Gastrocnemius medialis (tissue), 4 donors: ENCODE measurements around the gene AATK. TPM values are rescaled to one million over a fixed set of nuclear protein-coding genes. Genes with fewer than 3 reads are reported as not detected.

Source experiments
- ATAC-seq, 2 donors: fragments of 150-250 bp; one replicate each; pipeline ENCODE4 v1.9.1; 2016
- DNase-seq, 2 donors: peaks; one replicate each; pipeline ENCODE4 v3.0.0-alpha.2; 2019
- H3K27ac ChIP-seq, 4 donors: fragments of 200-600 bp; sonication (generic); 1 replicate in 1 of 4; 2 replicates in 3 of 4; pipeline ENCODE4 v1.5.1; 2016 to 2018; ENCODE audit warnings: mild to moderate bottlenecking in 2 of 4, moderate library complexity in 1 of 4
- H3K27me3 ChIP-seq, 3 donors: fragments of 200-600 bp; sonication (generic) in 2 of 3; 1 replicate in 1 of 3; 2 replicates in 2 of 3; pipeline versions ENCODE4 v1.5.1 to v1.6.0; 2016 to 2019; ENCODE audit warnings: mild to moderate bottlenecking in 1 of 3, moderate library complexity in 1 of 3
- H3K36me3 ChIP-seq, 2 donors: fragments of 200-600 bp; sonication (generic) in 1 of 2; one replicate each; pipeline ENCODE4 v1.5.1; 2017 to 2018
- H3K4me1 ChIP-seq, 2 donors: fragments of 200-600 bp; sonication (generic) in 1 of 2; one replicate each; pipeline ENCODE4 v1.5.1; 2016 to 2017; ENCODE audit warnings: mild to moderate bottlenecking in 2 of 2
- H3K4me3 ChIP-seq, 4 donors: fragments of 200-600 bp; sonication (generic) in 3 of 4; 1 replicate in 1 of 4; 2 replicates in 3 of 4; pipeline ENCODE4 v1.5.1; 2016 to 2019; ENCODE audit warnings: mild to moderate bottlenecking in 2 of 4
- H3K9me3 ChIP-seq, 3 donors: fragments of 200-600 bp; sonication (generic) in 2 of 3; 1 replicate in 1 of 3; 2 replicates in 2 of 3; pipeline ENCODE4 v1.5.1; 2016 to 2019
- CTCF ChIP-seq, 5 experiments: fragments of 450-650 bp in 3 of 5; fragments of 200-600 bp in 2 of 5; sonication (generic) in 2 of 5; IDR thresholded peaks in 4 of 5; conservative IDR thresholded peaks in 1 of 5; 1 replicate in 4 of 5; 2 replicates in 1 of 5; pipeline ENCODE4 v1.5.1; 2016 to 2019; ENCODE audit warnings: antibody characterized with exemption in 5 of 5, mild to moderate bottlenecking in 3 of 5, moderate library complexity in 3 of 5
- POLR2A ChIP-seq, 2 donors: fragments of 450-650 bp; IDR thresholded peaks; one replicate each; pipeline ENCODE4 v1.6.1; 2017; ENCODE audit warnings: antibody characterized with exemption in 2 of 2, mild to moderate bottlenecking in 2 of 2, moderate library complexity in 2 of 2
- in situ Hi-C, 4 donors: fragments of 200-750 bp; cut with MboI; loops; one replicate each; pipeline versions ENCODE4 v1.15.0 to v1.8.0; 2017; ENCODE audit warnings: low sequenced_read_pairs in 4 of 4
- intact Hi-C: fragments of 100-400 bp; cut with DNase I; formaldehyde crosslinking; loops from one replicate; pipeline ENCODE4 v1.15.1; 2023; ENCODE audit warnings: low total_unique reads
- total RNA-seq, 4 donors: library from RNA; depleted of rRNA; stranded (reverse); fragments of >200 nt; gene quantifications; one replicate each; pipeline versions ENCODE4 v1.1.0 to v1.2.3, GENCODE V29; 2016

The AATK gene
- total RNA-seq, 4 donors from 2014 or later, result 0.10 to 1.3 (median 0.80) TPM

DNA sequence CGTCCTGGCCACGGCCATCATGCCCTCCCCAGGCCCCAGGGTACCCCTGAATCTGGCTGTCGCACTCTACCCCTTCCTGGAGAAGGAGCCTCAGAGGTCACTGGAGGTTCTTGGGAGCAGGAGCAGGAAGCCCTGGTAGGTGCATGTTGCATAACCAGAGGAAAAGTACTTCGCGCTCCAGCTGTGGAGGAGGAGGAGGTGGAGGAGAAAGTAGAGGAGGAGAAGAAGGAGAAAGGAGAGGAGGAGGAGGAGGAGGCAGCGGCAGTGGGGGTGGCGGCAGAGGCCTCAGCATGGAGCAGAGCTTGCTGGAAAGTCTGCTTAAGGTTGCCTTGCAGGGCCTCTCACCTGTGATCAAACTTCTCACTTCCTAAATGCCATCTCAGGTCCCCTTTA is 69.3 kb downstream of the AATK start:
- H3K27ac ChIP-seq, result peak overlapping the region in 2 of 4 donors; percentile 5 to 40
- in situ Hi-C loops, result loop anchor here in 2 of 4 donors (5.0 to 10.0 kb wide), 2 partner anchors 72 to 79 kb away; no protein-coding TSS in a partner anchor
- no peaks in the 10 kb centered on the region for H3K9me3 ChIP-seq
- no peak for ATAC-seq
- peaks cover 25 to 32% of the 10 kb centered on the region in 2 donors for H3K4me1 ChIP-seq
- no peaks in the 10 kb centered on the region for H3K36me3 ChIP-seq
- intact Hi-C loops, result loop anchor here (1.0 kb wide), 1 partner anchor 71 kb away; no protein-coding TSS in a partner anchor
- no peak for DNase-seq
- TF ChIP-seq CTCF (IDR thresholded peaks at IDR 0.05 in 4 of 5, conservative IDR thresholded peaks at IDR 0.05 in 1 of 5) (no peak), POLR2A (IDR thresholded peaks at IDR 0.05) (no peak)
- H3K27me3 ChIP-seq, result no peaks in the 10 kb centered on the region
- H3K4me3 ChIP-seq, result no peak overlapping the region

DNA sequence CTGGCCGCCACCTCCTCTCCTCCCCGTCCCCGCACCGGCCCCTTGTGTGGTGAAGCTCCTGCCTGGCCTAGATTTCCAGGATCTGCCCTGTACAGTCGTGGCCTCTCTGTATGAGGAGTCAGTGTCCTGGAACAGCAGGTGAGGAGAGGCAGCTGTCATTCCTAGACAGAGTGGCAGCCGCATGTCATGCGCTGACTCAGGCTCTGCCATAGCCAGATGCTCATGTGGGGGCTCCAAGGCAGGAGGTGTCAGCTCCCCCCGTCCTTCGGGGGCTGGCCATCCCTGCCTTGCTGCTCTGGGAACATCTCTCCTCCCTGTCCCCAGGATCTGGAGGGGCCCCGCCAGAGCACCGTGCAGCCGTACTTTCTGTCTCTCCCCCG is 70.6 kb downstream of the AATK start:
- ATAC-seq, result peak; percentile 89 to 92
- peak overlapping the region in 1 of 4 donors; percentile 5 for H3K4me3 ChIP-seq
- TF ChIP-seq POLR2A (IDR thresholded peaks at IDR 0.05) (no peak), CTCF (IDR thresholded peaks at IDR 0.05 in 4 of 5, conservative IDR thresholded peaks at IDR 0.05 in 1 of 5) (no peak)
- H3K27ac ChIP-seq, result peak overlapping the region in 2 of 4 donors; percentile 49 to 65
- H3K4me1 ChIP-seq, result peaks cover 25 to 32% of the 10 kb centered on the region in 2 donors
- H3K9me3 ChIP-seq, result no peaks in the 10 kb centered on the region
- no peaks in the 10 kb centered on the region for H3K36me3 ChIP-seq
- no peaks in the 10 kb centered on the region for H3K27me3 ChIP-seq
- DNase-seq, result peak; percentile 77 to 80
- intact Hi-C loops (no loop called here), in situ Hi-C loops (loop anchor here in 2 of 4 donors (5.0 to 10.0 kb wide), 2 partner anchors 71 to 78 kb away; no protein-coding TSS in a partner anchor)

GRCh38 chr17:81094509-81095382 is 71.3 kb downstream of the AATK start:
- in situ Hi-C loops, result loop anchor here in 2 of 4 donors (5.0 to 10.0 kb wide), 2 partner anchors 70 to 77 kb away; no protein-coding TSS in a partner anchor
- H3K27me3 ChIP-seq, result no peaks in the 10 kb centered on the region
- H3K27ac ChIP-seq, result peak overlapping the region in 2 of 4 donors; percentile 49 to 65
- no peaks in the 10 kb centered on the region for H3K36me3 ChIP-seq
- peak overlapping the region in 3 of 4 donors; percentile 5 to 7 (median 5) for H3K4me3 ChIP-seq
- ATAC-seq (peak; percentile 53 to 79), DNase-seq (peak; percentile 44 to 68)
- no peaks in the 10 kb centered on the region for H3K9me3 ChIP-seq
- intact Hi-C loops, result no loop called here
- TF ChIP-seq CTCF (IDR thresholded peaks at IDR 0.05 in 4 of 5, conservative IDR thresholded peaks at IDR 0.05 in 1 of 5) (no peak), POLR2A (IDR thresholded peaks at IDR 0.05) (no peak)
- H3K4me1 ChIP-seq, result peaks cover 25 to 32% of the 10 kb centered on the region in 2 donors

DNA sequence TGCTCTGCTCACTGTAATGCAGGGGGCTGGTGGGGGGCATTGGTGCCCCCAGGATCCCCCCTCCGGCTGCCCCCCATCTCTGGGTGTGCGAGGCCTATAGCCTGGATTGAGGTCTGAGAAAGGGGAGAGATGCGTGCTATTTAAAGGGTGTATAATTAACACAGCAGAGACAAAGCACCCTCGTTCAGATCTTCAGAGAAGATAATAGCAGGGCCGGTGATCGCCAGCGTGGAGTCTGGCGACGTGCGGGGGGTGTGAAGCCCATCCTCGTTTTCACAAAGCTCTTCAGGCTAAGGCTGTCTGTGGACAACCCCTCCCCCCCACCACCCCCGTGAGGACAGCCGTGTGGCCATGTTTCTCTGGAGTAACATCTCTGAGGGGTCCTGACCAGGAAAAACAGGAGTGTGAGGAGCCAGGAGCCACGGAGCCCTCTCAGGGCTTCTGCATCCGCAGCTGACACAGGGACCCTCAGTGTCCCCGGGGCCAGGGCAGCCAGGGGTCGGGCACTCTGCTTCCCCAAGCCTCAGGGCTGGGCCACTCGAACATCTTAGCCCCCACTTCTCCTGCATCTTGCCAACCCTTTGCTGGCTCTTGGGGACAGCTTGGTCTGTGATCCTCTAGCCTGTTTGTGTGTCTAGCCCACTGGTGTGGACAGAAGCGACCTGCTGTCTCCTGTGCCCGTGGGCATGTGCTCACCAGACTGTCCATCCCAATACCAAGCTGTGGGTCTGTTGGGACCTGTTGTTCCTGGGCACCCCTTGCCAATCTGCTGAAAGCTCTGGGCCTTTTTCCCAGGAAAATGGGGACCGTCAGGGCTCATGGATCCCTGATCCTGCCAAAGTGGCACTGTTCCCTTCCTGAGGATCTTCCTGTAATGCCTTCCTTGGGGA is 72.2 kb downstream of the AATK start:
- in situ Hi-C loops (loop anchor here in 1 of 4 donors (10.0 kb wide), 1 partner anchor 69 kb away; no protein-coding TSS in a partner anchor), intact Hi-C loops (no loop called here)
- Histone ChIP-seq H3K4me3 (no peak overlapping the region), H3K27ac (no peak overlapping the region), H3K36me3 (no peaks in the 10 kb centered on the region), H3K27me3 (no peaks in the 10 kb centered on the region), H3K9me3 (no peaks in the 10 kb centered on the region), H3K4me1 (peaks cover 25 to 32% of the 10 kb centered on the region in 2 donors)
- no peak for TF ChIP-seq POLR2A (IDR thresholded peaks at IDR 0.05)
- TF ChIP-seq CTCF (IDR thresholded peaks at IDR 0.05 in 4 of 5, conservative IDR thresholded peaks at IDR 0.05 in 1 of 5), result no peak
- no peak for DNase-seq
- no peak for ATAC-seq
